Measurements from ENCODE around the gene NECTIN3.

Gene NECTIN3

DNA sequence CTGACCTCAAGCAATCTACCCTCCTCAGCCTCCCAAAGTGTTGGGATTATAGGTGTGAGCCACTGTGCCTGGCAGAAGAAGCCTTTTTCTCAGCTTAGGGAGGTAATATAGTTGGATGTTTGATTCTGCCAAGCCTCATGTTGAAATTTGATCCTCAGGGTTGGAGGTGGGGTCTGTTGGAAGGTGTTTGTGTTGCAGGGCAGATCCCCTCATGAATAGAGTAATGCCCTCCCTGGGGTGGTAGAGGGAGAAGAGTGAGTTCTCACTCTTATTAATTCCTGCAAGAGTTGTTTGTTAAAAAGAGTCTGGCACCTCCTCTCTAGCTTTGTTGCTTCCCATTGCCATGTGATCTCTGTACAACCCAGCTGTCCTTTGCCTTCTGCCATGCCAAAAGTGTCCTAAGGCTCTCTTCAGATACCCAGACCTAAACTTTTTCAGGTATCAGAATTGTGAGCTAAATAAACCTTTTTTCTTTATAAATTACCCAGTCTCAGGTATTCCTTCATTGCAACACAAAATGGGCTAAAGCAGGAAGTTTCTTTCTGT is 16.4 kb downstream of the NECTIN3 start:
- no peak for DNase-seq

- no peak for DNase-seq
These were observed 25.0 kb downstream of the NECTIN3 start for GRCh38 chr3:111096487-111097209.

GRCh38 chr3:111103807-111104206 is 32.2 kb downstream of the NECTIN3 start:
- DNase-seq, result no peak

DNA sequence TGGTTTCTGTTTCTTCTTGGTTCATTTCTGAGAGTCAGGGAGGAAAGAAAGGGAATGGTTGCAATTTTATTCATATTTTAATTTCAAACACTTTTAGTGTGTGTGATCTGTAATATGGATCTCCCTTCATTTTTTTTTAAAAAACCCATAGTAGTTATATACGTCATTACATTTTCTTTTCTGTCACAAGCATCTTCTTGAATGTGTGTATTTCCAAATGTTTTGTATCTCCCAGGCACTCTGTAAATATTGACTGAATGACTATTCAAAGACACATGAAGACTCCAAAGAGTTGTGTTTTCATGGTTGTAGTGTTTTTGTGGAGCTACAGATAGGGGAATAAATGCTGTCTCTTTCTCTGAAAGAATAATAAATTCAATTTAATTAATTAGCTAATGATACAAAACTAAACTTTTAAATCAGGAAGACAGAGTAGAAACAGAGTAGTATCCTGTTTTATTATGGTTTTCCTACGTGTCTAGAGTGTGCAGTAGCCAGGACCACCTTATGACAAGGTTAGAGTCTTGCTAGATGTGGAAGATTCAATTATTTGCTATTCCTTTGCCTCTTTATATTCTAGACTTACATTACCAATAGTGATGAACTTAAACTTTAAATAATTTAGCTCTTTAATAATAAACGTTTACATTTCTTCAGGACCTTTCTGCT is 35.5 kb downstream of the NECTIN3 start:
- no peak for DNase-seq

DNA sequence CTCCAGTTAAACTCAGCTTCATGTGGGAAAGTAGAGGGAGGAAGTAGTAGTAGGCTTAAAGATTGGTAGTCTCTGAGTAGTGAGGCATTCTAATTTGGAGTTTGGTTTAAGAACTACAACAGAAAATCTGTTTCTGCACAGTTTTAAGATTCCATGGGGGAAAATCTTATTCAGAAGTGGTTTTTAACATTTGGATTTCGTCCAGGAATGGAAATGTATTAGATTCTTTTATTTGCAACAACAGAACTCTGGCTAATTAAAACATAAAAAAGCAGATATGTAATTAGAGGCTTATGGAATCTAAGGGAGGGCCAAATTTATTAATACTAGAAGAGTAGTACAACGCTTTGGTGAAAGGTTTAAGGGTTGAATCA is 36.0 kb downstream of the NECTIN3 start:
- DNase-seq, result no peak

- DNase-seq, result no peak
These were observed 41.3 kb downstream of the NECTIN3 start for GRCh38 chr3:111112913-111113312.

- no peak for DNase-seq
These were observed 57.3 kb downstream of the NECTIN3 start for GRCh38 chr3:111128884-111129283.

GRCh38 chr3:111130827-111131226 is 59.2 kb downstream of the NECTIN3 start:
- DNase-seq, result no peak

- DNase-seq, result no peak
These were observed 62.7 kb downstream of the NECTIN3 start for GRCh38 chr3:111134302-111134701.

- peak; percentile 47 for DNase-seq
These were observed 79.8 kb downstream of the NECTIN3 start for GRCh38 chr3:111151438-111151837.

- no peak for DNase-seq
These were observed 80.9 kb downstream of the NECTIN3 start for GRCh38 chr3:111152496-111152895.

- DNase-seq, result peak; percentile 39
These were observed 84.9 kb downstream of the NECTIN3 start for GRCh38 chr3:111156517-111156916.

DNA sequence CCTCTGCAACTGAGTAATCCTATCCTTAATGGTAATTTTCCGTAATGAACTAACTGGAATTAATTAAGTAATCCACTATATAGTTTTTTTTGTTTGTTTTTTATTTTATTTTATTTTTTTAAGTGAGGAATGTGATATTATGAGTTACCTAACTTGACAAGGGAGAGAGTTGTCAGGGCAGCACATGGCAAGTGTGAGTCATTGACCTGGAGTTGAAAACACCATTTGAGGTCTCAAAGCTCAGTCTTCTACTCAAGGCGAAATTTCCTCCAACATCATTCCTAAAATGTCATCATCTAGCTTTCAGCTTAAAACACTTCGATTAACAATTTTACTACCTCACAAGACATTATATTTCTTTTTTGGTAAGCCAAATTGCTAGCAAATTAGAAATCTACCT is 87.8 kb downstream of the NECTIN3 start:
- DNase-seq, result peak; percentile 12

DNA sequence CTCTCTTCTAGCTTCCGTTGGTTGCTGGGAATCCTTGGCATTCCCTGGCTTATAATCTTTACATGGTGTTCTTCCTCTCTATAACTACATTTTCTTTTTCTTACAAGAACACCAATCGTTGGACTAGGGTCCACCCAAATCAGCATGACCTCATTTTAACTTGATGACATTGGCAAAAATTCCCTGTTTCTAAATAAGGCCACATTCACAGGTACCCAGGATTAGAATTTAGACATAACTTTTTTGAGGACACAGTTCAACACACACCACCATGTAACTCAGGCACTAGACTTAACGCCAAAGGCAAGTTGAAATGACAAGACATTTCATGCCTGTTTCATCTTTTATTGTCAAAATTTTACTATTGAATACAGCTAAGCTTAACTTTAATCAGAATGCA is 93.0 kb downstream of the NECTIN3 start:
- DNase-seq, result no peak

DNA sequence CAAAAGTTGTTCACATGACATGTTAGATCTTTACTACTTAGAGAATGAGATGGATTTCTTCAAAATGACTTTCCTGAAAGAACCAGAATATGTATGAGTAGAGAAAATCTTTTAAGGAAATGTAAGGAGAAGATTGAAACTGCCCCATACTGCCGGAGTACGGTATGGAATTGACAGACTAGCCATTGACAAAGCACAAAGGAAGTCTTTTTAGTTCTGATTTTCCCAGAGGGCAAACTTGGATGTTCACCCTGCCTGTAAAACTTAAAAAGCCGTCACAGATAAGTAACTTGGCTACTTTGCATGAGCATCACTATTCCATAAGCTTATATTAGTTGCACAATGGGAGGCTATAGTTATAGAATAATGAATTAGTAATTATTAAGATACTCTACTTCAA is 93.8 kb downstream of the NECTIN3 start:
- no peak for DNase-seq

DNA sequence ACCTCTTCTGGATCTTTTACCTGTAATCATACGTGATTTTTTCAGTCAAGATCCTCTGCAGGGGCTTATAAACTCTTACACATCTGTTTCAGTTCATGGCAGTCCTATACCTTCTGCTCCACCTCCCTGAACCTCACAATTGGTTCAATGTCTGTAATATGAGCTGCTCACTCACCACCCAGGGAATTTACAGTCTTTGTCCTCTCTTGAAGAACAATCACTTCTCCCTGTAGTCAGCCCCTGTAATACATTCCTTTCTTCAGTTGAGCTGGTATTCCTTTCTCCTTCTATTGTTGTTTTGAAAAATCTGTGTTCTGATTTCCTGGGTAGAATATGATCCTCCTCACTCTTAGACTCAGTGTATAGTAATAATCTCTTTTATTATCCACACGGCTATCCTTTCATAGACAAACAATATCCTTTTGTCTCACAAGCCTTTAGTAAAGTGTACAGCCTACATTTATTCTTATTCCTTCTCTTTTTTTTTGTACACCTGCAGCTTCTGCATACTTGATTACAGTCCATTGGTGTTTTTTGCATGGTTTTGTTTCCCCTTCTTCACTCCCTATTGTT is 101.8 kb downstream of the NECTIN3 start:
- DNase-seq, result no peak

GRCh38 chr3:111173906-111174305 is 102.3 kb downstream of the NECTIN3 start:
- no peak for DNase-seq

GRCh38 chr3:111190518-111190917 is 118.9 kb downstream of the NECTIN3 start:
- no peak for DNase-seq

DNA sequence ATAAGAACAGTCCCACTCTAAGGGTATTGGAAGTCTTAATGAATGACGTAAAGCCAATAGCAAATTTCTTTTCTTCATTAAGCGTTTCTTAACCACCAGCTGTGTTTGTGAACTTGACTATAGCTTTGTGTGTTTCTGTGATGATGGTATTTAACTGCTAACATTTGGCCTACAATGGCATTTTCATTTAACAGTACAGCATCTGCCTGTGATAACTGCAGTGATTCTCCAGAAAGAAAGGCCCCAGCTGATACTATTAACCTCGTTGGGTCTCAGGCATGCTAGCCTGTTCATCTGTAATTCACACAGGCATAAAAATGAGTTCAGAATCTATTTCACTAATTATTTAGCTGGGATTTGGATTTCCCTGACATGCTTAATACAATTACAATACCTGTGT is 121.9 kb downstream of the NECTIN3 start:
- DNase-seq, result no peak

DNA sequence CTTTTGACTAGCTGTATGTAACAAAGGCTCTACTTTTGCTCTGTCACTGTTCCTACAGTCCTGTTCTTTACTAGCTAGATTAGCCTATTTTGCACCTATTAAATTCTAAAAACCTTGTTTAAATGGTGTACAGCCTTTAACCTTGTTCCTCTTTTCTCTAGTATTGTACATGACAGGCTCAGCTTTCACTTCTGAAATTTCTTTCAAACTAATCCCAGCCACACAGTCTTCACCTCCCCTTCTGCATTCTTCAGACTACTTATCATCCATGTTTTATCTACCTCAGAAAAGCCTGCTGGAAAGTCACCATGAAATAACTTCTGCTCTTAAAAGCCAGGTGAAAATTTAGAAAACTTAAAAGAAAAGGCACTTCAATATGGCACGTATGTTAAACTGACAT is 122.4 kb downstream of the NECTIN3 start:
- no peak for DNase-seq

GRCh38 chr3:111197485-111197884 is 125.9 kb downstream of the NECTIN3 start:
- no peak for DNase-seq

GRCh38 chr3:111200027-111200426 is 128.4 kb downstream of the NECTIN3 start:
- DNase-seq, result no peak

- DNase-seq, result no peak
These were observed 138.5 kb downstream of the NECTIN3 start for GRCh38 chr3:111210003-111210711.
